ENCODE results near the gene IRGM.
"Not testable (repeated sequence)": the region's sequence is repeated elsewhere in the genome, so short reads cannot be mapped to it uniquely, and the experiment has no call there.

IRGM gene

GRCh38 chr5:150846308-150846653, at the start of gene IRGM:
TSS of gene IRGM (plus strand) at chr5:150846521. CDS start at chr5:150848124, 1,603 bp downstream.
- not testable (repeated sequence) for DNase-seq (ENCODE audit: low spot score)

- no peak for DNase-seq (ENCODE audit: low spot score)
Observed at GRCh38 chr5:150797384-150797783, 48.9 kb upstream of the IRGM start.

- DNase-seq (ENCODE audit: low spot score): peak; percentile 34
Observed at GRCh38 chr5:150801117-150801927, 45.0 kb upstream of the IRGM start.

GRCh38 chr5:150804388-150804787, 41.9 kb upstream of the IRGM start:
- no peak for DNase-seq (ENCODE audit: low spot score)

- DNase-seq (ENCODE audit: low spot score): no peak
Observed at GRCh38 chr5:150809363-150809762, 37.0 kb upstream of the IRGM start.

- DNase-seq (ENCODE audit: low spot score): no peak
Observed at GRCh38 chr5:150815010-150815409, 31.3 kb upstream of the IRGM start.

GRCh38 chr5:150816946-150817345, 29.4 kb upstream of the IRGM start:
- DNase-seq (ENCODE audit: low spot score): no peak

- no peak for DNase-seq (ENCODE audit: low spot score)
Observed at GRCh38 chr5:150829744-150830143, 16.6 kb upstream of the IRGM start.

- DNase-seq (ENCODE audit: low spot score): not testable (repeated sequence)
Observed at GRCh38 chr5:150831821-150832220, 14.5 kb upstream of the IRGM start.

- DNase-seq (ENCODE audit: low spot score): no peak
Observed at GRCh38 chr5:150836064-150836463, 10.3 kb upstream of the IRGM start.

- no peak for DNase-seq (ENCODE audit: low spot score)
Observed at GRCh38 chr5:150836703-150837102, 9.6 kb upstream of the IRGM start.

GRCh38 chr5:150845185-150845859, 999 bp upstream of the IRGM start:
- DNase-seq (ENCODE audit: low spot score): not testable (repeated sequence)

- peak; percentile 31 for DNase-seq (ENCODE audit: low spot score)
Observed at GRCh38 chr5:150846654-150847333, 473 bp downstream of the IRGM start.

- DNase-seq (ENCODE audit: low spot score): no peak
Observed at GRCh38 chr5:150847334-150847695, 994 bp downstream of the IRGM start.

- DNase-seq (ENCODE audit: low spot score): no peak
Observed at GRCh38 chr5:150848271-150848670, 1.9 kb downstream of the IRGM start.

- DNase-seq (ENCODE audit: low spot score): no peak
Observed at GRCh38 chr5:150851039-150851438, 4.7 kb downstream of the IRGM start.

GRCh38 chr5:150853561-150853960, 7.2 kb downstream of the IRGM start:
- DNase-seq (ENCODE audit: low spot score): no peak

GRCh38 chr5:150856700-150857099, 10.4 kb downstream of the IRGM start:
- DNase-seq (ENCODE audit: low spot score): not testable (repeated sequence)

- no peak for DNase-seq (ENCODE audit: low spot score)
Observed at GRCh38 chr5:150860246-150860821, 14.0 kb downstream of the IRGM start.

GRCh38 chr5:150862070-150862469, 15.7 kb downstream of the IRGM start:
- DNase-seq (ENCODE audit: low spot score): no peak

- DNase-seq (ENCODE audit: low spot score): no peak
Observed at GRCh38 chr5:150879358-150879757, 33.0 kb downstream of the IRGM start.

Measured in hematopoietic multipotent progenitor cell treated with erythropoietin and hydrocortisone succinate and interleukin-3 and kit ligand, for 15 days (in vitro differentiated cells).